ENCODE data around the gene PIK3CB.

DNA sequence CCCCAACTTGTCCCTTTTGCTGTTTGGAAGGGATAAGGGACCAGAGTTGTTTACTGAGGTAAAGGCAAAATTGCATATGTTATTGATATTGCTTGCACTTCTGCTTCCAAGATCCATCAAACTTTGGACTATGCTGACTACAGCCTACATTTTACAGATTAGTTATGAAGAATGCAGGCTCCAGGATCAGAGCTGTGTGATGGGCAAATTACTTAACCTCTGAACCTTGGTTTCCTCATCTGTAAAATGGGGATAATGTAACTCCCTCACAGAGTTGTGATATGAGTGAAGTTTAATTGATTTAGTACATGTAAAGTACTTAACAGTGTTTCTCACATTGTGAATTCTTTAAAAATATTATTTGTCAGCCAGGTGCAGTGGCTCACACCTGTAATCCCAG is 210.2 kb downstream of the PIK3CB start:
- TF ChIP-seq, protein P1, sequence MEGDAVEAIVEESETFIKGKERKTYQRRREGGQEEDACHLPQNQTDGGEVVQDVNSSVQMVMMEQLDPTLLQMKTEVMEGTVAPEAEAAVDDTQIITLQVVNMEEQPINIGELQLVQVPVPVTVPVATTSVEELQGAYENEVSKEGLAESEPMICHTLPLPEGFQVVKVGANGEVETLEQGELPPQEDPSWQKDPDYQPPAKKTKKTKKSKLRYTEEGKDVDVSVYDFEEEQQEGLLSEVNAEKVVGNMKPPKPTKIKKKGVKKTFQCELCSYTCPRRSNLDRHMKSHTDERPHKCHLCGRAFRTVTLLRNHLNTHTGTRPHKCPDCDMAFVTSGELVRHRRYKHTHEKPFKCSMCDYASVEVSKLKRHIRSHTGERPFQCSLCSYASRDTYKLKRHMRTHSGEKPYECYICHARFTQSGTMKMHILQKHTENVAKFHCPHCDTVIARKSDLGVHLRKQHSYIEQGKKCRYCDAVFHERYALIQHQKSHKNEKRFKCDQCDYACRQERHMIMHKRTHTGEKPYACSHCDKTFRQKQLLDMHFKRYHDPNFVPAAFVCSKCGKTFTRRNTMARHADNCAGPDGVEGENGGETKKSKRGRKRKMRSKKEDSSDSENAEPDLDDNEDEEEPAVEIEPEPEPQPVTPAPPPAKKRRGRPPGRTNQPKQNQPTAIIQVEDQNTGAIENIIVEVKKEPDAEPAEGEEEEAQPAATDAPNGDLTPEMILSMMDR (conservative IDR thresholded peaks at IDR 0.05), result no peak
- no peak for TF ChIP-seq ZFX (IDR thresholded peaks at IDR 0.05)
